ENCODE measurements around the gene ATG2A.

GRCh38 chr11:64951529-64951928 is 34.5 kb upstream of the ATG2A start:
- no peak for TF ChIP-seq CTCF (IDR thresholded peaks at IDR 0.05; ENCODE audit: insufficient read depth, low read depth, low read length)
- TF ChIP-seq EZH2 (IDR thresholded peaks at IDR 0.05; ENCODE audit: insufficient read depth, low read length): no peak

All from astrocyte (in vitro differentiated cells and primary cell).